HepG2 (cell line): ENCODE measurements around the gene TBX6. TPM values are rescaled to one million over a fixed set of nuclear protein-coding genes. Genes with fewer than 3 reads are reported as not detected.

Experiments
- ATF1 ChIP-seq: IDR thresholded peaks from 2 replicates; pipeline ENCODE4 v1.6.1; 2016; ENCODE audit warnings: mild to moderate bottlenecking, control low read depth
- CC2D1A ChIP-seq: sonication (generic); formaldehyde crosslinking; IDR thresholded peaks from 2 replicates; pipeline ENCODE4 v1.8.1; 2023; ENCODE audit warnings: mild to moderate bottlenecking, missing genetic modification reagents
- FOXO4 ChIP-seq: sonication (generic); formaldehyde crosslinking; conservative IDR thresholded peaks from 2 replicates; pipeline ENCODE4 v1.8.1; 2023; ENCODE audit warnings: missing genetic modification reagents
- HOXD1 ChIP-seq: sonication (generic); formaldehyde crosslinking; IDR thresholded peaks from 2 replicates; pipeline ENCODE4 v1.5.0; 2020; ENCODE audit warnings: missing genetic modification reagents
- MAX ChIP-seq: IDR thresholded peaks from 2 replicates; pipeline ENCODE4 v1.6.1; 2012; ENCODE audit warnings: inconsistent platforms
- NR2F2 ChIP-seq: IDR thresholded peaks from 2 replicates; pipeline ENCODE4 v1.6.1; 2012; ENCODE audit warnings: low read depth, inconsistent platforms, borderline replicate concordance
- PHF20 ChIP-seq: sonication (generic); formaldehyde crosslinking; IDR thresholded peaks from 2 replicates; pipeline ENCODE4 v1.5.0; 2020; ENCODE audit warnings: mild to moderate bottlenecking, missing genetic modification reagents
- PPARG ChIP-seq: conservative IDR thresholded peaks from 2 replicates; pipeline ENCODE4 v1.6.1; 2016; ENCODE audit warnings: missing biosample characterization, missing genetic modification reagents
- RXRB ChIP-seq: IDR thresholded peaks from 2 replicates; pipeline ENCODE4 v1.6.1; 2016; ENCODE audit warnings: borderline replicate concordance, missing genetic modification reagents, missing compliant biosample characterization
- SNRNP70 ChIP-seq: fragments of 200-400 bp; formaldehyde crosslinking; IDR thresholded peaks from 2 replicates; pipeline ENCODE4 v1.6.1; 2017; ENCODE audit warnings: mild to moderate bottlenecking, low read depth, low read length, moderate library complexity
- TAF1 ChIP-seq: sonication (generic); formaldehyde crosslinking; IDR thresholded peaks from 2 replicates; pipeline ENCODE4 v1.4.0; 2020; ENCODE audit warnings: missing genetic modification reagents
- THAP8 ChIP-seq: sonication (generic); formaldehyde crosslinking; IDR thresholded peaks from 2 replicates; pipeline ENCODE4 v1.5.1; 2020; ENCODE audit warnings: missing genetic modification reagents, mild to moderate bottlenecking, borderline replicate concordance
- ZBTB3 ChIP-seq: sonication (generic); formaldehyde crosslinking; IDR thresholded peaks from 2 replicates; pipeline ENCODE4 v1.4.0; 2020; ENCODE audit warnings: low read depth, mild to moderate bottlenecking, moderate library complexity, missing genetic modification reagents, borderline replicate concordance
- ZBTB46 ChIP-seq: sonication (generic); formaldehyde crosslinking; IDR thresholded peaks from 2 replicates; pipeline ENCODE4 v1.4.0; 2020; ENCODE audit warnings: mild to moderate bottlenecking, missing genetic modification reagents, borderline replicate concordance
- ZMYM4 ChIP-seq: sonication (generic); formaldehyde crosslinking; IDR thresholded peaks from 2 replicates; pipeline ENCODE4 v1.8.1; 2023; ENCODE audit warnings: mild to moderate bottlenecking, missing genetic modification reagents
- ZNF138 ChIP-seq: sonication (generic); formaldehyde crosslinking; IDR thresholded peaks from 2 replicates; pipeline ENCODE4 v1.5.0; 2020; ENCODE audit warnings: mild to moderate bottlenecking, low read depth, missing genetic modification reagents
- ZNF180 ChIP-seq: sonication (generic); formaldehyde crosslinking; IDR thresholded peaks from 2 replicates; pipeline ENCODE4 v1.4.0; 2020; ENCODE audit warnings: low read depth, missing genetic modification reagents, borderline replicate concordance
- ZNF225 ChIP-seq: sonication (generic); formaldehyde crosslinking; IDR thresholded peaks from 2 replicates; pipeline ENCODE4 v1.4.0; 2020; ENCODE audit warnings: mild to moderate bottlenecking, missing genetic modification reagents
- ZNF350 ChIP-seq: sonication (generic); formaldehyde crosslinking; IDR thresholded peaks from 2 replicates; pipeline ENCODE4 v1.4.0; 2020; ENCODE audit warnings: mild to moderate bottlenecking, low read depth, missing genetic modification reagents, borderline replicate concordance
- ZNF510 ChIP-seq: sonication (generic); formaldehyde crosslinking; IDR thresholded peaks from 2 replicates; pipeline ENCODE4 v1.4.0; 2020; ENCODE audit warnings: low read depth, mild to moderate bottlenecking, missing genetic modification reagents
- ZNF564 ChIP-seq: sonication (generic); formaldehyde crosslinking; IDR thresholded peaks from 2 replicates; pipeline ENCODE4 v1.8.1; 2023; ENCODE audit warnings: mild to moderate bottlenecking, missing genetic modification reagents
- ZNF577 ChIP-seq: sonication (generic); formaldehyde crosslinking; IDR thresholded peaks from 2 replicates; pipeline ENCODE4 v1.4.0; 2020; ENCODE audit warnings: mild to moderate bottlenecking, low read depth, missing genetic modification reagents, borderline replicate concordance
- ZNF770 ChIP-seq: sonication (generic); formaldehyde crosslinking; IDR thresholded peaks from 2 replicates; pipeline ENCODE4 v1.5.0; 2020; ENCODE audit warnings: mild to moderate bottlenecking, missing genetic modification reagents
- ZSCAN22 ChIP-seq: sonication (generic); formaldehyde crosslinking; IDR thresholded peaks from 2 replicates; pipeline ENCODE4 v1.4.0; 2020; ENCODE audit warnings: mild to moderate bottlenecking, missing genetic modification reagents
- polyA plus RNA-seq, 8 experiments: library from polyadenylated mRNA; depleted of rRNA in 3 of 8; stranded (reverse) in 7 of 8; unstranded in 1 of 8; fragments of >200 nt; fragmentation: Illumina TruSeq in 4 of 8; extraction: Trizol in 4 of 8; gene quantifications; 2 replicates each; pipeline versions ENCODE4 v1.2.1 to v1.2.3, GENCODE V29; 2011 to 2016; ENCODE audit warnings: low read depth in 4 of 8, missing spikeins in 1 of 8, mixed read lengths in 1 of 8; ENCODE audit not compliant: insufficient read depth in 1 of 8
- total RNA-seq, 5 experiments: library from RNA; depleted of rRNA; stranded (reverse); fragments of >200 nt; fragmentation: Illumina TruSeq; extraction: Trizol; gene quantifications; 2 replicates each; pipeline ENCODE4 v1.2.3, GENCODE V29; 2016; ENCODE audit warnings: low read depth in 1 of 5

TBX6 gene
- total and polyA plus RNA-seq, 2 of the 13 experiments (the other 11 are each of a cell fraction or from before 2014, with no cell fraction given): 0.24 to 0.42 TPM

- TF ChIP-seq MAX (peak; percentile 77), SNRNP70 (no peak), PHF20 (CRISPR knock-in tag) (no peak; the same call in 1 of the 2 replicates), ZBTB46 (CRISPR knock-in tag) (no peak), ZNF510 (no peak), PPARG (CRISPR knock-in tag) (peak; percentile 75), ZNF564 (CRISPR knock-in tag) (no peak), ZNF180 (peak; percentile 85; the same call in 1 of the 2 replicates), ATF1 (CRISPR knock-in tag) (no peak), HOXD1 (CRISPR knock-in tag) (no peak), ZMYM4 (CRISPR knock-in tag) (peak; percentile 75; the same call in 1 of the 2 replicates), NR2F2 (0 out of 2 replicates have a peak, but pooled peaks have one; percentile 25), RXRB (CRISPR knock-in tag) (peak; percentile 94), TAF1 (CRISPR knock-in tag) (peak; percentile 74), THAP8 (peak; percentile 93; the same call in 1 of the 2 replicates), CC2D1A (no peak), ZNF350 (CRISPR knock-in tag) (no peak; the same call in 1 of the 2 replicates), ZNF225 (CRISPR knock-in tag) (peak; percentile 19; the same call in 1 of the 2 replicates), ZNF138 (CRISPR knock-in tag) (0 out of 2 replicates have a peak, but pooled peaks have one; percentile 66), ZSCAN22 (CRISPR knock-in tag) (no peak), FOXO4 (no peak), ZNF770 (CRISPR knock-in tag) (peak; percentile 71), ZNF577 (CRISPR knock-in tag) (no peak), ZBTB3 (no peak)
Measured at GRCh38 chr16:30091474-30092372, at the start of gene TBX6 (continued).
